ENCODE data around the gene RANBP2. TPM values are rescaled to one million over a fixed set of nuclear protein-coding genes. Genes with fewer than 3 reads are reported as not detected.
"Not testable (repeated sequence)": the region's sequence is repeated elsewhere in the genome, so short reads cannot be mapped to it uniquely, and the experiment has no call there.

RANBP2 gene
- total RNA-seq: 10 to 100 TPM; 56.0 to 64.9 (median 60.5) TPM

DNA sequence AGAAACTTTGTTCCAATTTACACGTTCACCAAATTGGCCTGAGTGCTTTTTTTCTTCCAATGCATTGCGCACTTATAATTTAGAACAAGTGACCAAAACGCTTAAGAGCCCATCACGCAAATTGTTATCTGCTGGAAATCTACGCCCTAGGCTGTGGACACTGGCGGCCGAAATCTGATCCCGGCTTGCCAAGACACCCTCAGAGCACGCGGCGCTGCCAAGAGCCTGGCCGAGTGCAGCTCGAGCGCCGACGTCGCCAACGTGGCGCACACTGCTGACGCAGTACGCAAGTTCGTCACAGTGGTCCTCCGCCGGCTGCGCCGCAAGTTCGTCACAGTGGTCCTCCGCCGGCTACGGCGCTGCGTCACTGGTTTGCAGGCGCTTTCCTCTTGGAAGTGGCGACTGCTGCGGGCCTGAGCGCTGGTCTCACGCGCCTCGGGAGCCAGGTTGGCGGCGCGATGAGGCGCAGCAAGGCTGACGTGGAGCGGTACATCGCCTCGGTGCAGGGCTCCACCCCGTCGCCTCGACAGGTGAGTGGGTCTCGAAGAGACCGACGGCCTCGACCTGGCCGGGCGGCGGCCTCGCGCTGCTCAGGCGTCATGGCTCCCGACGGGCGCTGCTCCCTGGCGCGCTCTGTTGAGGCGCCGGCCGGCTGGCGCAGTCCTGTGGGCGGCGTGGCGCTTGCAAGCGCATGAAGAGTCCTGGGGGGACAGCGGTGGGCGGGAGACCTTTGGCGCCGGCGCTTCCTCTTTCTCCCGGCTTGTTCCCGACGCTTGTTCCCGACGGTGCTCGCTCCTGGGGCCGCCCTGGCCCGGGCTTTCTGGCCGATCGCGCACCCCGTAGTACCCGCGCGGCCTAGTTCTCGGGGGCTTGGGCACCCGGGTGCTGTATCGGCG, at the start of gene RANBP2:
RANBP2 (plus strand) TSS at position 334 of the 896 bp plus-strand sequence; CDS start at position 459, 125 bp downstream.
- TF ChIP-seq, protein P1, sequence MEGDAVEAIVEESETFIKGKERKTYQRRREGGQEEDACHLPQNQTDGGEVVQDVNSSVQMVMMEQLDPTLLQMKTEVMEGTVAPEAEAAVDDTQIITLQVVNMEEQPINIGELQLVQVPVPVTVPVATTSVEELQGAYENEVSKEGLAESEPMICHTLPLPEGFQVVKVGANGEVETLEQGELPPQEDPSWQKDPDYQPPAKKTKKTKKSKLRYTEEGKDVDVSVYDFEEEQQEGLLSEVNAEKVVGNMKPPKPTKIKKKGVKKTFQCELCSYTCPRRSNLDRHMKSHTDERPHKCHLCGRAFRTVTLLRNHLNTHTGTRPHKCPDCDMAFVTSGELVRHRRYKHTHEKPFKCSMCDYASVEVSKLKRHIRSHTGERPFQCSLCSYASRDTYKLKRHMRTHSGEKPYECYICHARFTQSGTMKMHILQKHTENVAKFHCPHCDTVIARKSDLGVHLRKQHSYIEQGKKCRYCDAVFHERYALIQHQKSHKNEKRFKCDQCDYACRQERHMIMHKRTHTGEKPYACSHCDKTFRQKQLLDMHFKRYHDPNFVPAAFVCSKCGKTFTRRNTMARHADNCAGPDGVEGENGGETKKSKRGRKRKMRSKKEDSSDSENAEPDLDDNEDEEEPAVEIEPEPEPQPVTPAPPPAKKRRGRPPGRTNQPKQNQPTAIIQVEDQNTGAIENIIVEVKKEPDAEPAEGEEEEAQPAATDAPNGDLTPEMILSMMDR (IDR thresholded peaks at IDR 0.05): no peak
- TF ChIP-seq POLR2A (IDR thresholded peaks at IDR 0.05): peak in 1 of 2 donors; percentile 82
- 0 to 2% methylated on average over 51 to 59 of the region's 97 CpGs for WGBS, 2 donors
- intact Hi-C loops (cut with DNase I; ENCODE audit: low total_unique reads): loop anchor here (10.0 kb wide), 1 partner anchor 185 kb away; the partner anchor contains the start of gene LIMS1

GRCh38 chr2:108670282-108670681, 49.0 kb upstream of the RANBP2 start:
- DNase-seq (ENCODE audit: low spot score in 2 of 2); intact Hi-C loops (cut with DNase I; ENCODE audit: low total_unique reads); H3K4me3 ChIP-seq (ENCODE audit: low read depth, poor library complexity, severe bottlenecking): not testable (repeated sequence)
- 73 to 75% methylated on average over 1 of the region's 1 CpG for WGBS, 2 donors

More for the DNA sequence above, at the start of gene RANBP2:
- DNase-seq (ENCODE audit: low spot score in 2 of 2): peak; percentile 92 to 99
- H3K4me3 ChIP-seq (ENCODE audit: low read depth, poor library complexity, severe bottlenecking): peak within 1 kb of the TSS; percentile 80

DNA sequence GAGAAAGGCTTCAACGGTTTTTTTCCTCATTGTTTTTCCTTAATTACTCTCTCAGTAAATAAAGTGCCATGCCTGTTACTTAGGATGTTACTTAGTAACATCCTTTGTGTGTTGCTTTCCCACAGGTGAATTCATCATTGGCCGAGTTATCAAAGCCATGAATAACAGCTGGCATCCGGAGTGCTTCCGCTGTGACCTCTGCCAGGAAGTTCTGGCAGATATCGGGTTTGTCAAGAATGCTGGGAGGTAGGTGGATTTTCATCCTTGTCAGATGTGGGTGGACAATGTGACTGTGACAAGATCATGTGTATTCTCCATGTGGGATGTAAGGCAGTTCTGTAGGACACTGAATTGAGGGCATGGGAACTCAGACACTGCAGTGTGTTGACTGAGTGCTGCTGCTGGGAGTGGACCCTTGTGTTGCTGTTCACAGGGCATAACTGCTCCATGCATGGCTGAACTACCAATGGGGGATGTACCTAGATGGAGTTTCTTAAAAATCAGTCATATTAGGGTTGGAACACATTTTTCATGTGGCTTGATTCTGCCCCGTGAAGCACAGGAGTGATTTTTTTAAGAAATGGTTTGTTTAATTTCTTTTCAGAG, 47.0 kb upstream of the RANBP2 start:
- 54 to 73% methylated on average over 1 of the region's 6 CpGs for WGBS, 2 donors
- intact Hi-C loops (cut with DNase I; ENCODE audit: low total_unique reads); H3K4me3 ChIP-seq (ENCODE audit: low read depth, poor library complexity, severe bottlenecking); DNase-seq (ENCODE audit: low spot score in 2 of 2): not testable (repeated sequence)

GRCh38 chr2:108676522-108676921, 42.8 kb upstream of the RANBP2 start:
- WGBS, 2 donors: 100% methylated on average over 1 of the region's 1 CpG
- not testable (repeated sequence) for H3K4me3 ChIP-seq (ENCODE audit: low read depth, poor library complexity, severe bottlenecking)

DNA sequence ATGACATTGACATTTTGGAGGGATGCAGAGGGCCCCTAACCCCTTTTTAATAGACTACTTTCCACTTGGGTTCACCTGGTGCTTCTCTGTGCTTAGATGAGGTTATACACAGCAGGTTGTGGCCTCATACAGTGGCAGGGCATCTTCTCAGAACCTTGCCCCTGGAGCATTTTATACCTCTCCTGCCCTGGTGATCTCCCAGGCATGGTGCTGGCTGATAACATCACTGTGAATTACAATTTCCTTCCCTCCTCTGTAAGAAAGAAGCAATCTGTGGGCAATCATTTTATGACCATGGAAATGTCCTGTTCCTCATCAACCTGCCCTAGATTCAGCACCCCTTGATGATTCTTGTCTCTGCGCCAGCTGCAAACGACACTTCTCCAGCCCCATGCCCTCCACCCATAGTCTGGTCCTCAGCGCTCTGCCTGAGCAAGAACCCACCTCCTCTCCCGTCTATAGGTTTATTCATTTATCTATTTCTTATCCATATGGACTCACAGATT, 42.0 kb upstream of the RANBP2 start:
- H3K4me3 ChIP-seq (ENCODE audit: low read depth, poor library complexity, severe bottlenecking); DNase-seq (ENCODE audit: low spot score in 2 of 2); intact Hi-C loops (cut with DNase I; ENCODE audit: low total_unique reads): not testable (repeated sequence)
- WGBS, 2 donors: 79 to 81% methylated on average over 4 of the region's 4 CpGs

More at GRCh38 chr2:108676522-108676921, 42.8 kb upstream of the RANBP2 start:
- DNase-seq (ENCODE audit: low spot score in 2 of 2); intact Hi-C loops (cut with DNase I; ENCODE audit: low total_unique reads): not testable (repeated sequence)

GRCh38 chr2:108678198-108678651, 41.1 kb upstream of the RANBP2 start:
- intact Hi-C loops (cut with DNase I; ENCODE audit: low total_unique reads); DNase-seq (ENCODE audit: low spot score in 2 of 2); H3K4me3 ChIP-seq (ENCODE audit: low read depth, poor library complexity, severe bottlenecking): not testable (repeated sequence)
- WGBS, 2 donors: 24 to 32% methylated on average over 4 of the region's 4 CpGs

DNA sequence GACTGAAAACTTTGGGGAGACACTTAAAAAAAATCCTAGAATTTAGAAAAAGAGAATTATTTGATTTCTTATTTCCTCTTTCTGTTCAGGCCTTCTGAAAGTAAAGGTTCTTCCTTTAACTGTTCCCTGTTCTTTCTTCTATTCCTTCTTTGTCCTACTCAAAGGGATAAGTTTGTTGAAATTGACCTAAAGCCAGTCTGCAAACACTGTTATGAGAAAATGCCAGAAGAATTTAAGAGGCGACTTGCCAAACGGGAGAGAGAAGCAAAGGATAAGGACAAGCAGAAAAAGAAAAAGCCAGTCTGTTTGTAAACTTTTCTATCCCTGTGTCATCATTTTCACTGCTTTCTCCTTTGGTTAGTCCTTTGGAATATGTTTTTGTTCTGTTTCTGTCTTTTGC, 38.5 kb upstream of the RANBP2 start:
- 75 to 94% methylated on average over 2 of the region's 2 CpGs for WGBS, 2 donors
- intact Hi-C loops (cut with DNase I; ENCODE audit: low total_unique reads); H3K4me3 ChIP-seq (ENCODE audit: low read depth, poor library complexity, severe bottlenecking); DNase-seq (ENCODE audit: low spot score in 2 of 2): not testable (repeated sequence)

DNA sequence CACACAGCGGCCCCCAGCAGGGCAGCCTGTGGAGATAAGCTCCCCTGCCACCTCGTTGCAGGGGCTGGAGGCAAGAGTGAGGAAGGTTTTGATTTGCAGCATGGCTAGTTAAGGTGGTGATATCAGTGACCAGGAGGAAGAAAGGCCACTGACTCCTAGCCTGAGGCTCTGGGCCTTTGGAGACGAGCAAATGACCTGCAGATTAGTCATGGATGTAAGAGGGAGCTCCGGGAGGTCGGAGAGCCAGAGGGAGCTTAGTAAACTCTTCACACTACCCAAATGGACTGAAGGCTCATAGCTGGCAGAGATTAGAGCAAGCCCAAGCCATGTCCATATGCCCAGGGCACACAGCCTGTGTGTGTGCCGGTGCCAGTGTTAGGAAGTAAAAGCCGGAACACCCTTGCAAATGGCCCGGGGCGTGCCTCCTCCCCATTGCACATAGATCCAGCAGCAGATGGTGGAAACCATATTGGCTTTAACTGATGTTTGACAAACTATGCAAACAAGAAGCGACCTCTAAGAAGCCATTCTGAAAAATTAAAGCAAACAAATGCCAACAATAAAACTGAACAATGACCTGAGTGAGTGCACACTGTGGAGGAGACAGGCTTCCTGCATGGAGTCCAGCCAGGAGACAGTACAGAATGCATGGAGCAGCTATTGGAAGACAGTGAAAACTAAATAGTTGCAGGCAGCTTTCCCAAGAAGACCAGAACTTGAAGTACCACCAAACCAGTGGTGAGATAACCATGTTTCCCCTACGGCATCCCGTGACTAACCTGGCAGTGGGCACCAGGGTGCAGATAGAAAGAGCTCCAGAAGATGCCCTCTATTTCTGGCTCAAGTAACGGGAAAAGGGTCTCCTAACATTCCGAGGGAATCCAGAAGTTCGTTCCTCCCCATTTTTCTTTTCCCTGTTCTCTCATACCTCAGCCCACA, 30.2 kb upstream of the RANBP2 start:
- WGBS, 2 donors: 69 to 73% methylated on average over 5 to 9 of the region's 15 CpGs
- DNase-seq (ENCODE audit: low spot score in 2 of 2); intact Hi-C loops (cut with DNase I; ENCODE audit: low total_unique reads); H3K4me3 ChIP-seq (ENCODE audit: low read depth, poor library complexity, severe bottlenecking): not testable (repeated sequence)

DNA sequence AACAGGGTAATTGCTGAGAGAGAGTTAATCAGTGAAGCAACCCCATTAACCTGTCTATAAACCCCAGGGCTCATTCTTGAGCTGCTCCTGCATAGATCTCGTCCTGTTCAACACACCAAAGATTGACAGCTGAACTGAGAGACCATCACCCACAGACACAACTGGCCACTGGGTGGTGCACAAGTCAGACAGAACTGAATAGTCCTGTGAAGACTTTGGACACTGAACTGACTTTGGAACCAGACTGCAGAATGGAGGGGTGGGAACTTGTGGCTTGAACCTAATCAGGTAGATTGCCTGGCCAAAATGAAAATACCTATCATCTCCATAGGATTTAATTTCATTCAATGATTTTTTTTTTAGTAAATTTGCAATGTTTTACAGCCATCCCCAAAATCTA, 29.3 kb upstream of the RANBP2 start:
- intact Hi-C loops (cut with DNase I; ENCODE audit: low total_unique reads); H3K4me3 ChIP-seq (ENCODE audit: low read depth, poor library complexity, severe bottlenecking); DNase-seq (ENCODE audit: low spot score in 2 of 2): not testable (repeated sequence)
- no CpG with 5 or more reads among the region's 1 CpG for WGBS, 2 donors
